SU-DHL-6 (cell line): ENCODE measurements around the gene MRFAP1.

Experiments
- H2AFZ ChIP-seq: fragments of 200-600 bp; sonication (generic); 2 replicates; pipeline ENCODE4 v1.6.1; 2014; ENCODE audit warnings: low read depth, mild to moderate bottlenecking, moderate library complexity, mixed read lengths, antibody characterized with exemption, low read length; ENCODE audit not compliant: severe bottlenecking
- H3F3A ChIP-seq: fragments of 200-600 bp; shearing (Covaris generic); 2 replicates; pipeline ENCODE4 v1.6.0; 2016; ENCODE audit warnings: antibody characterized with exemption, mild to moderate bottlenecking; ENCODE audit not compliant: insufficient read depth
- H3K27ac ChIP-seq: fragments of 200-600 bp; sonication (generic); 2 replicates; pipeline ENCODE4 v1.5.1; 2016; ENCODE audit warnings: low read depth, mild to moderate bottlenecking, low read length, moderate library complexity, mixed read lengths
- H3K27me3 ChIP-seq: fragments of 200-600 bp; sonication (generic), shearing (Covaris generic); 2 replicates; pipeline ENCODE4 v1.6.0; 2014; ENCODE audit warnings: mild to moderate bottlenecking, low read length
- H3K36me3 ChIP-seq: fragments of 200-600 bp; sonication (generic); 2 replicates; pipeline ENCODE4 v1.6.1; 2014; ENCODE audit warnings: mild to moderate bottlenecking, low read length, mixed read lengths
- H3K4me2 ChIP-seq: fragments of 300-600, 200-600 bp; shearing (Covaris generic), sonication (generic); 2 replicates; pipeline ENCODE4 v1.6.0; 2014; ENCODE audit warnings: low read length, low read depth, mild to moderate bottlenecking; ENCODE audit not compliant: poor library complexity, severe bottlenecking
- H3K4me3 ChIP-seq: fragments of 200-600 bp; sonication (generic); 2 replicates; pipeline ENCODE4 v1.5.1; 2014; ENCODE audit warnings: antibody characterized with exemption, low read length, mild to moderate bottlenecking, mixed read lengths; ENCODE audit not compliant: insufficient read depth, poor library complexity, severe bottlenecking
- H3K79me2 ChIP-seq: fragments of 200-600 bp; sonication (generic); 2 replicates; pipeline ENCODE4 v1.6.1; 2014; ENCODE audit warnings: mild to moderate bottlenecking, low read length, moderate library complexity; ENCODE audit not compliant: insufficient read depth
- H3K9ac ChIP-seq: fragments of 200-600 bp; sonication (generic); 2 replicates; pipeline ENCODE4 v1.7.0; 2014; ENCODE audit warnings: mild to moderate bottlenecking, low read length
- H3K9me2 ChIP-seq: fragments of 200-600 bp; sonication (generic); replicated peaks from 2 replicates; pipeline ENCODE4 v1.6.1; 2014; ENCODE audit warnings: low read length; ENCODE audit not compliant: insufficient read depth
- H3K9me3 ChIP-seq: fragments of 200-600 bp; sonication (generic); 2 replicates; pipeline ENCODE4 v1.6.1; 2014; ENCODE audit warnings: low read length, mixed read lengths; ENCODE audit not compliant: insufficient read depth
- H4K20me1 ChIP-seq: fragments of 200-600 bp; sonication (generic); 2 replicates; pipeline ENCODE4 v1.6.1; 2014; ENCODE audit warnings: low read depth, mild to moderate bottlenecking, antibody characterized with exemption, low read length, moderate library complexity, mixed read lengths
- EZH2phosphoT487 ChIP-seq: fragments of 200-600 bp; sonication (generic), shearing (Covaris generic); conservative IDR thresholded peaks from 2 replicates; pipeline ENCODE4 v1.6.1; 2018; ENCODE audit warnings: mild to moderate bottlenecking, antibody characterized with exemption, low read length, moderate library complexity, mixed read lengths
- TF ChIP-seq, protein P1 (sequence below): fragments of 200-600 bp; sonication (generic); IDR thresholded peaks from one replicate; pipeline ENCODE4 v1.5.1; 2017; ENCODE audit warnings: antibody characterized with exemption, mild to moderate bottlenecking, low read length, moderate library complexity; ENCODE audit not compliant: insufficient read depth, poor library complexity, severe bottlenecking

MRFAP1 gene

GRCh38 chr4:6592804-6593563, 47.5 kb upstream of the MRFAP1 start:
- H3K9me3 ChIP-seq: no peaks in the 10 kb centered on the region
- no peak overlapping the region for H2AFZ ChIP-seq
- H3K27me3 ChIP-seq: no peaks in the 10 kb centered on the region
- no peaks in the 10 kb centered on the region for H3K79me2 ChIP-seq
- no peaks in the 10 kb centered on the region for H4K20me1 ChIP-seq
- no peaks in the 10 kb centered on the region for H3K9me2 ChIP-seq
- H3K4me3 ChIP-seq: no peak overlapping the region
- TF ChIP-seq, protein P1, sequence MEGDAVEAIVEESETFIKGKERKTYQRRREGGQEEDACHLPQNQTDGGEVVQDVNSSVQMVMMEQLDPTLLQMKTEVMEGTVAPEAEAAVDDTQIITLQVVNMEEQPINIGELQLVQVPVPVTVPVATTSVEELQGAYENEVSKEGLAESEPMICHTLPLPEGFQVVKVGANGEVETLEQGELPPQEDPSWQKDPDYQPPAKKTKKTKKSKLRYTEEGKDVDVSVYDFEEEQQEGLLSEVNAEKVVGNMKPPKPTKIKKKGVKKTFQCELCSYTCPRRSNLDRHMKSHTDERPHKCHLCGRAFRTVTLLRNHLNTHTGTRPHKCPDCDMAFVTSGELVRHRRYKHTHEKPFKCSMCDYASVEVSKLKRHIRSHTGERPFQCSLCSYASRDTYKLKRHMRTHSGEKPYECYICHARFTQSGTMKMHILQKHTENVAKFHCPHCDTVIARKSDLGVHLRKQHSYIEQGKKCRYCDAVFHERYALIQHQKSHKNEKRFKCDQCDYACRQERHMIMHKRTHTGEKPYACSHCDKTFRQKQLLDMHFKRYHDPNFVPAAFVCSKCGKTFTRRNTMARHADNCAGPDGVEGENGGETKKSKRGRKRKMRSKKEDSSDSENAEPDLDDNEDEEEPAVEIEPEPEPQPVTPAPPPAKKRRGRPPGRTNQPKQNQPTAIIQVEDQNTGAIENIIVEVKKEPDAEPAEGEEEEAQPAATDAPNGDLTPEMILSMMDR: no peak
- TF ChIP-seq EZH2phosphoT487: no peak
- H3K27ac ChIP-seq: no peak overlapping the region
- H3F3A ChIP-seq: no peaks in the 10 kb centered on the region
- H3K36me3 ChIP-seq: no peaks in the 10 kb centered on the region
- H3K4me2 ChIP-seq: no peak overlapping the region
- H3K9ac ChIP-seq: no peak overlapping the region

DNA sequence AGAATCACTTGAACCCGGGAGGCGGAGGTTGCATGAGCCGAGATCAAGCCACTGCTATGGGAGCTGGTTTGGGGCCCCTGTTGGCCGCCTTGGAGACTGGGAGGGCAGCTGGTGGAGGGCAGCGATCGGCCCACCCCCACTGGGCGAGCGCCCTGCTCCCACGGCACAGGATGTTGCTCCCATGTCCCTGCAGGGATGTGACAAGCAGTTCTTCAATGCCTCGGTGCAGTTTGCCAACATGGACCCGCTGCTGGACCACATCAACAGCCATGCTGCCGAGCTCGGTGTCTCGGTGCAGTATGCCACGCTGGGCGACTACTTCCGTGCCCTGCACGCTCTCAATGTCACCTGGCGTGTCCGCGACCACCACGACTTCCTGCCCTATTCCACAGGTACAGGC, 46.1 kb upstream of the MRFAP1 start:
- H3K9ac ChIP-seq: no peak overlapping the region
- H3K36me3 ChIP-seq: no peaks in the 10 kb centered on the region
- H3K4me2 ChIP-seq: no peak overlapping the region
- TF ChIP-seq EZH2phosphoT487: no peak
- TF ChIP-seq, protein P1: no peak
- no peaks in the 10 kb centered on the region for H3F3A ChIP-seq
- no peak overlapping the region for H2AFZ ChIP-seq
- H3K4me3 ChIP-seq: no peak overlapping the region
- no peaks in the 10 kb centered on the region for H3K9me3 ChIP-seq
- H3K9me2 ChIP-seq: no peaks in the 10 kb centered on the region
- H4K20me1 ChIP-seq: no peaks in the 10 kb centered on the region
- H3K79me2 ChIP-seq: no peaks in the 10 kb centered on the region
- H3K27ac ChIP-seq: no peak overlapping the region
- no peaks in the 10 kb centered on the region for H3K27me3 ChIP-seq

- H3K79me2 ChIP-seq: no peaks in the 10 kb centered on the region
- no peak overlapping the region for H3K9ac ChIP-seq
- H3K4me2 ChIP-seq: no peak overlapping the region
- H3K27me3 ChIP-seq: no peaks in the 10 kb centered on the region
- no peak overlapping the region for H2AFZ ChIP-seq
- no peak overlapping the region for H3K27ac ChIP-seq
- TF ChIP-seq EZH2phosphoT487: no peak
- TF ChIP-seq, protein P1: no peak
- no peaks in the 10 kb centered on the region for H3K9me3 ChIP-seq
- H3K36me3 ChIP-seq: no peaks in the 10 kb centered on the region
- no peaks in the 10 kb centered on the region for H3K9me2 ChIP-seq
- H4K20me1 ChIP-seq: no peaks in the 10 kb centered on the region
- H3F3A ChIP-seq: no peaks in the 10 kb centered on the region
- H3K4me3 ChIP-seq: no peak overlapping the region
Observed at GRCh38 chr4:6594826-6595355, 45.6 kb upstream of the MRFAP1 start.
